HG03432 (cell line): ENCODE data around the gene ERCC3.
"Not testable (repeated sequence)": the region's sequence is repeated elsewhere in the genome, so short reads cannot be mapped to it uniquely, and the experiment has no call there.

Experiments used
- ATAC-seq: cut with Tn5 transposase; IDR thresholded peaks from one replicate; pipeline ENCODE4 v1.9.1; 2021; ENCODE audit warnings: mild to moderate bottlenecking, moderate library complexity; ENCODE audit not compliant: unreplicated experiment

The ERCC3 gene

GRCh38 chr2:127280693-127281092 is 13.3 kb downstream of the ERCC3 start:
- no peak for ATAC-seq

- ATAC-seq: no peak
Observed at GRCh38 chr2:127279781-127280180, 14.2 kb downstream of the ERCC3 start.

GRCh38 chr2:127278959-127279358 is 15.0 kb downstream of the ERCC3 start:
- no peak for ATAC-seq

- peak; percentile 87 for ATAC-seq
Observed at GRCh38 chr2:127277028-127277427, 16.9 kb downstream of the ERCC3 start.

- ATAC-seq: no peak
Observed at GRCh38 chr2:127275789-127276188, 18.2 kb downstream of the ERCC3 start.

- no peak for ATAC-seq
Observed at GRCh38 chr2:127275356-127275755, 18.6 kb downstream of the ERCC3 start.

GRCh38 chr2:127270663-127271062 is 23.3 kb downstream of the ERCC3 start:
- ATAC-seq: no peak

GRCh38 chr2:127261804-127262406 is 32.0 kb downstream of the ERCC3 start:
- ATAC-seq: no peak

GRCh38 chr2:127259355-127259754 is 34.6 kb downstream of the ERCC3 start:
- ATAC-seq: no peak

GRCh38 chr2:127256866-127257265 is 37.1 kb downstream of the ERCC3 start:
- ATAC-seq: no peak

GRCh38 chr2:127256381-127256780 is 37.6 kb downstream of the ERCC3 start:
- no peak for ATAC-seq

- ATAC-seq: no peak
Observed at GRCh38 chr2:127255721-127256120, 38.2 kb downstream of the ERCC3 start.

GRCh38 chr2:127255146-127255545 is 38.8 kb downstream of the ERCC3 start:
- no peak for ATAC-seq

- ATAC-seq: no peak
Observed at GRCh38 chr2:127254386-127254981, 39.5 kb downstream of the ERCC3 start.

GRCh38 chr2:127241184-127241583 is 52.8 kb downstream of the ERCC3 start:
- not testable (repeated sequence) for ATAC-seq

- no peak for ATAC-seq
Observed at GRCh38 chr2:127239395-127239794, 54.5 kb downstream of the ERCC3 start.

GRCh38 chr2:127237768-127238167 is 56.2 kb downstream of the ERCC3 start:
- ATAC-seq: not testable (repeated sequence)

GRCh38 chr2:127235082-127235702 is 58.8 kb downstream of the ERCC3 start:
- ATAC-seq: no peak

GRCh38 chr2:127233710-127234109 is 60.2 kb downstream of the ERCC3 start:
- no peak for ATAC-seq

GRCh38 chr2:127231130-127231865 is 62.6 kb downstream of the ERCC3 start:
- no peak for ATAC-seq

- ATAC-seq: no peak
Observed at GRCh38 chr2:127229555-127229954, 64.4 kb downstream of the ERCC3 start.

- no peak for ATAC-seq
Observed at GRCh38 chr2:127228102-127228501, 65.8 kb downstream of the ERCC3 start.
